ENCODE data around the gene NGEF.

DNA sequence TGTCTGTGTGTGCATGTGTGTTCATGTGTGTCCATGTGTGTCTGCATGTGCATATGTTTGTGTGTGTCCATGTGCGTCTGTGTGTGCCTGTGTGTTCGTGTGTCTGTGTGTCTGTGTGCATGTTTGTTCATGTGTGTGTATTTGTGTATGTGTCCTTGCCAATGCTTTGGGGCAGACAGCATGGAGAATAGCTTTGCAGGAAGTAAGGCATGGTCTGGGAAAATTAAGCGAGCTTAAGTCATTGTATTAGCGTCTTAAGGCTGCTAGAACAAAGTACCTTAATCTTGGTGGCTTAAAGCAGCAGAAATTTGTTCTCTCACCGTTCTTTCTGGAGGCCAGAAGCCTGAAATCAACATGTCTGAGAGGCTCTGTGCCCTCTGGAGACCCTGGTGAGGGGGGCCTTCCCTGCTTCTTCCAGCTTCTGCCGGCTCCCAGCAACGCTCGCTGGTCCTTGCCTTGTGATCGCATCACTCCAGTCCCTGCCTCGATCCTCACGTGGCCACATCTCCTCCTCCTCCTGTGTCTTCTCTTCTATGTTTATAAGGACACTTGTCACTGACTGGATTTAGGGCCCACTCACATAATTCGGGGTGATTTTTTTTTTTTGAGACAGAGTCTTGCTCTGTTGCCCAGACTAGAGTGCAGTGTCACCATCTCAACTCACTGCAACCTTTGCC, 23.2 kb upstream of the NGEF start:
- TF ChIP-seq AFF4 (CRISPR knock-in tag; IDR thresholded peaks at IDR 0.05; ENCODE audit: borderline replicate concordance) (no peak), E2F4 (CRISPR knock-in tag; IDR thresholded peaks at IDR 0.05; ENCODE audit: borderline replicate concordance, low read depth) (no peak), ZNF423 (CRISPR knock-in tag; IDR thresholded peaks at IDR 0.05) (no peak), CBFB (CRISPR knock-in tag; IDR thresholded peaks at IDR 0.05; ENCODE audit: low read depth) (no peak), PRDM15 (CRISPR knock-in tag; IDR thresholded peaks at IDR 0.05) (no peak), USF1 (CRISPR knock-in tag; IDR thresholded peaks at IDR 0.05) (no peak), TEAD4 (CRISPR knock-in tag; IDR thresholded peaks at IDR 0.05) (no peak), ESRRA (CRISPR knock-in tag; IDR thresholded peaks at IDR 0.05; ENCODE audit: borderline replicate concordance) (no peak), ZBTB43 (CRISPR knock-in tag; IDR thresholded peaks at IDR 0.05) (no peak), FOXP1 (CRISPR knock-in tag; IDR thresholded peaks at IDR 0.05; ENCODE audit: borderline replicate concordance) (no peak)
- TF ChIP-seq, protein P1, sequence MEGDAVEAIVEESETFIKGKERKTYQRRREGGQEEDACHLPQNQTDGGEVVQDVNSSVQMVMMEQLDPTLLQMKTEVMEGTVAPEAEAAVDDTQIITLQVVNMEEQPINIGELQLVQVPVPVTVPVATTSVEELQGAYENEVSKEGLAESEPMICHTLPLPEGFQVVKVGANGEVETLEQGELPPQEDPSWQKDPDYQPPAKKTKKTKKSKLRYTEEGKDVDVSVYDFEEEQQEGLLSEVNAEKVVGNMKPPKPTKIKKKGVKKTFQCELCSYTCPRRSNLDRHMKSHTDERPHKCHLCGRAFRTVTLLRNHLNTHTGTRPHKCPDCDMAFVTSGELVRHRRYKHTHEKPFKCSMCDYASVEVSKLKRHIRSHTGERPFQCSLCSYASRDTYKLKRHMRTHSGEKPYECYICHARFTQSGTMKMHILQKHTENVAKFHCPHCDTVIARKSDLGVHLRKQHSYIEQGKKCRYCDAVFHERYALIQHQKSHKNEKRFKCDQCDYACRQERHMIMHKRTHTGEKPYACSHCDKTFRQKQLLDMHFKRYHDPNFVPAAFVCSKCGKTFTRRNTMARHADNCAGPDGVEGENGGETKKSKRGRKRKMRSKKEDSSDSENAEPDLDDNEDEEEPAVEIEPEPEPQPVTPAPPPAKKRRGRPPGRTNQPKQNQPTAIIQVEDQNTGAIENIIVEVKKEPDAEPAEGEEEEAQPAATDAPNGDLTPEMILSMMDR (IDR thresholded peaks at IDR 0.05), result no peak
- TF ChIP-seq, protein P2, sequence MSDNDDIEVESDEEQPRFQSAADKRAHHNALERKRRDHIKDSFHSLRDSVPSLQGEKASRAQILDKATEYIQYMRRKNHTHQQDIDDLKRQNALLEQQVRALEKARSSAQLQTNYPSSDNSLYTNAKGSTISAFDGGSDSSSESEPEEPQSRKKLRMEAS (CRISPR knock-in tag; IDR thresholded peaks at IDR 0.05), result no peak
